Psoas muscle (tissue), 8 donors: Measurements from ENCODE around the gene AKR7A2. TPM values are rescaled to one million over a fixed set of nuclear protein-coding genes. Genes with fewer than 3 reads are reported as not detected.
A peak's percentile ranks its signal among the peaks of the same experiment; 100 is the strongest.
"Not testable (repeated sequence)": the region's sequence is repeated elsewhere in the genome, so short reads cannot be mapped to it uniquely, and the experiment has no call there.

ENCODE experiments used
- ATAC-seq, 4 donors: fragments of 200-7000 bp; cut with Tn5 transposase; one replicate each; pipeline ENCODE4 v1.9.1; 2020; ENCODE audit warnings: moderate library complexity in 3 of 4, mild to moderate bottlenecking in 2 of 4
- DNase-seq, 2 donors: peaks; one replicate each; pipeline ENCODE4 v3.0.0-alpha.2; 2020
- H3K27ac ChIP-seq: fragments of 200-600 bp; one replicate; pipeline ENCODE4 v1.8.0; 2022
- H3K27me3 ChIP-seq, 3 donors: fragments of 200-600 bp in 1 of 3; one replicate each; pipeline versions ENCODE4 v1.6.1 to v1.8.0; 2013 to 2022; ENCODE audit warnings: low read length in 2 of 3, mild to moderate bottlenecking in 2 of 3, moderate library complexity in 1 of 3; ENCODE audit not compliant: insufficient read depth in 3 of 3
- H3K36me3 ChIP-seq, 2 donors: fragments of 200-600 bp in 1 of 2; one replicate each; pipeline versions ENCODE4 v1.6.1 to v1.8.0; 2013 to 2022; ENCODE audit warnings: low read depth in 1 of 2, mild to moderate bottlenecking in 1 of 2, moderate library complexity in 1 of 2; ENCODE audit not compliant: insufficient read depth in 1 of 2
- H3K4me1 ChIP-seq: fragments of 200-600 bp; one replicate; pipeline ENCODE4 v1.8.0; 2022
- H3K4me3 ChIP-seq: fragments of 200-600 bp; one replicate; pipeline ENCODE4 v1.8.0; 2022; ENCODE audit warnings: mild to moderate bottlenecking
- H3K9me3 ChIP-seq: fragments of 200-600 bp; one replicate; pipeline ENCODE4 v1.8.0; 2022
- WGBS, 3 donors: extraction: QIAGEN DNeasy Blood & Tissue Kit; methylation state at CpG; one replicate each; pipeline versions ENCODE4 v1.1.6 to v1.1.7; 2013; 5-methylcytosine and 5-hydroxymethylcytosine counted together
- intact Hi-C, 2 donors: fragments of 100-400 bp; cut with DNase I; formaldehyde crosslinking; loops; one replicate each; pipeline versions ENCODE4 v1.11.0 to v1.14.2; 2022
- polyA plus RNA-seq, 3 donors: library from polyadenylated mRNA; stranded (reverse); fragments of 200-250 nt; gene quantifications; one replicate each; pipeline ENCODE4 v1.2.3, GENCODE V29; 2013
- total RNA-seq, 4 donors: library from RNA; stranded (reverse); fragmentation: NEBNext Ultra II Directional in 2 of 4; extraction: Animal tissue kit (Norgen Biotek cat#: 25700) in 2 of 4; gene quantifications; one replicate each; pipeline versions ENCODE4 v1.2.1 to v1.2.4, GENCODE V29; 2021 to 2023
- TF ChIP-seq, protein P1 (sequence below): fragments of 200-600 bp; IDR thresholded peaks from one replicate; pipeline ENCODE4 v1.8.0; 2022; ENCODE audit warnings: antibody characterized with exemption
- donor health status: healthy with polysubstance abuse.
- donor health status: DM: no; HTN: no; CAD: no; lungs with moderate emphysema.
- donor health status: Bipolar disorder and iron deficiency.
- donor health status: healthy.
- donor health status: DM: yes; HTN: yes; CAD: no.
- donor health status: DM: no; HTN: no; CAD: no.
- donor health status: DM: no; HTN: no; CAD: no.
- donor health status: DM: yes; HTN: yes; CAD: no.

AKR7A2 gene
- total and polyA plus RNA-seq, 7 donors = 24.6 to 52.2 (median 30.3) TPM

GRCh38 chr1:19273106-19273843 lies 38.7 kb downstream of the AKR7A2 start:
- Histone ChIP-seq H3K27me3 (peaks cover 0 to 6% (median 4%) of the 10 kb centered on the region in 3 donors), H3K9me3 (no peaks in the 10 kb centered on the region), H3K27ac (no peak overlapping the region), H3K4me1 (no peaks in the 10 kb centered on the region), H3K4me3 (peak overlapping the region; percentile 32), H3K36me3 (no peaks in the 10 kb centered on the region)
- intact Hi-C loops = no loop called here
- ATAC-seq = peak in 1 of 4 donors; percentile 23
- no peak for DNase-seq
- TF ChIP-seq, protein P1, sequence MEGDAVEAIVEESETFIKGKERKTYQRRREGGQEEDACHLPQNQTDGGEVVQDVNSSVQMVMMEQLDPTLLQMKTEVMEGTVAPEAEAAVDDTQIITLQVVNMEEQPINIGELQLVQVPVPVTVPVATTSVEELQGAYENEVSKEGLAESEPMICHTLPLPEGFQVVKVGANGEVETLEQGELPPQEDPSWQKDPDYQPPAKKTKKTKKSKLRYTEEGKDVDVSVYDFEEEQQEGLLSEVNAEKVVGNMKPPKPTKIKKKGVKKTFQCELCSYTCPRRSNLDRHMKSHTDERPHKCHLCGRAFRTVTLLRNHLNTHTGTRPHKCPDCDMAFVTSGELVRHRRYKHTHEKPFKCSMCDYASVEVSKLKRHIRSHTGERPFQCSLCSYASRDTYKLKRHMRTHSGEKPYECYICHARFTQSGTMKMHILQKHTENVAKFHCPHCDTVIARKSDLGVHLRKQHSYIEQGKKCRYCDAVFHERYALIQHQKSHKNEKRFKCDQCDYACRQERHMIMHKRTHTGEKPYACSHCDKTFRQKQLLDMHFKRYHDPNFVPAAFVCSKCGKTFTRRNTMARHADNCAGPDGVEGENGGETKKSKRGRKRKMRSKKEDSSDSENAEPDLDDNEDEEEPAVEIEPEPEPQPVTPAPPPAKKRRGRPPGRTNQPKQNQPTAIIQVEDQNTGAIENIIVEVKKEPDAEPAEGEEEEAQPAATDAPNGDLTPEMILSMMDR = no peak
- WGBS, 3 donors = 85% methylated on average over 22 of the region's 22 CpGs

DNA sequence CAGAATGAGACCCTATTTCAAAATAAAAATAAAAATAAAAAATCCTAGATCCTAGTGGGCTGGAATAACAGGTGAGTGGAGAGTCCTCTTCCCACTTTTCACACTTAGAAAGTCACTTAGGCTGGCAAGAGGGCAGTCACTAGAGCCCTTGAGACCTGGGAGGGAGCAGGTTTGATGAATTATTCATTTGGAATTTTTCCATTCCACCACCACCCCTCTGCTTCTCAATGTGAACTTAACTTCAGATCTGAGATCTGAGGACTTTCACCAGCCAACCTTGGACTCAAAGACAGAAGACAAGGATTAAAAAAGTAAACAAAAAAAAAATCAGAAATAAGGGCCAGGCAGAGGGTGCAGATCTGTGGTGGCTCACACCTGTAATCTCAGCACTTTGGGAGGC lies 39.9 kb downstream of the AKR7A2 start:
- DNase-seq (no peak), ATAC-seq (no peak)
- intact Hi-C loops = no loop called here

GRCh38 chr1:19270343-19270730 lies 41.6 kb downstream of the AKR7A2 start:
- intact Hi-C loops, H3K4me3 ChIP-seq, ATAC-seq, H3K9me3 ChIP-seq, H3K36me3 ChIP-seq, H3K27ac ChIP-seq, H3K4me1 ChIP-seq, H3K27me3 ChIP-seq, DNase-seq: not testable (repeated sequence)
- 83 to 92% (median 87%) methylated on average over 6 of the region's 6 CpGs for WGBS, 3 donors

More for the DNA sequence above, 39.9 kb downstream of the AKR7A2 start:
- Histone ChIP-seq H3K4me3 (no peak overlapping the region), H3K36me3 (no peaks in the 10 kb centered on the region), H3K9me3 (no peaks in the 10 kb centered on the region), H3K27ac (no peak overlapping the region), H3K27me3 (peaks cover 0 to 6% (median 4%) of the 10 kb centered on the region in 3 donors), H3K4me1 (no peaks in the 10 kb centered on the region)
- TF ChIP-seq, protein P1 = no peak

DNA sequence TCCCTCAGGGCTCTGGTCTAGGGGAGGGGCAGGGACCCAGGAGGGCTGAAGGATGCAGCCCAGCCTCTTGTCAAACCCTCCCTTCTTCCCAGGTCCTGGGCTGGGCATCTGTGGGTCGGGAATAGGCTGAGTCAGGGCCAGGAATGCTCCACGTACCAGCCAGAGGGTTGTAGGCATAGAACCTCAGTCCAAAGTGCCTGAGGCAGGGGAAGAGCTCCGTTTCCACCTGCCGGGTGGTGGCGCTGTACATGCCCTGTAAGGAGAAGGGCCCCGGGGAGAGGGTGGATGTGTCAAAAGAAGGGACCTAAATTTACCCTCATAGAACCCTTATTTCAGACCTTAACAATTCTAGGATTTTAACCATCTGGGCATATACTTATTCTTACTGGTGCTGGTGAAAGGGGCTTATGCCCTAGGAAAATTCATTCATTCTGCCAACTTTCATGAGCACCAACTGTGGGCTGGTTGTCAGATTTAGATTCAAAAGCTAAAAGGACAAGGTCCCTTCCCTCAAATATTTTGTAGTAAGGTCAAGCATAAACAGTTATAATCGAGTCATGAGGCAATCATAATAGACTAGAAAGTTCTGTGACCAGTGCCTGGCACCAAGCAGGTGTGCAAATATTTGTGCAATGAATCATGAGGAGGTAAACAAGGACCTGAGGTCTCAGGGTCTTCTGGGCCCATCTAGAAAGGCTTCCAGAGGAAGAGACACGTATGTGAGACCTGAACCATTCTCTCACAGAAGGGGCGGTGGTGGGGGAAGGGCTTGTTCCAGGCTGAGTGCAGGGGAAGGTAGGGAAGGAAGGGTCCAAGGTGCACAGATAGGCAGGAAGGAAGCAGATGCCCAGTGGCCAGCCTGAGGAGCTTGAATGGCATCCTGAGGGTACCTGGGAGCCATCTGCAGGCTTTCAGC lies 42.3 kb downstream of the AKR7A2 start:
- H3K4me3 ChIP-seq, H3K9me3 ChIP-seq, DNase-seq, H3K4me1 ChIP-seq, intact Hi-C loops, H3K27ac ChIP-seq, H3K36me3 ChIP-seq, ATAC-seq, H3K27me3 ChIP-seq: not testable (repeated sequence)
- 62 to 79% (median 78%) methylated on average over 7 to 9 of the region's 9 CpGs for WGBS, 3 donors

DNA sequence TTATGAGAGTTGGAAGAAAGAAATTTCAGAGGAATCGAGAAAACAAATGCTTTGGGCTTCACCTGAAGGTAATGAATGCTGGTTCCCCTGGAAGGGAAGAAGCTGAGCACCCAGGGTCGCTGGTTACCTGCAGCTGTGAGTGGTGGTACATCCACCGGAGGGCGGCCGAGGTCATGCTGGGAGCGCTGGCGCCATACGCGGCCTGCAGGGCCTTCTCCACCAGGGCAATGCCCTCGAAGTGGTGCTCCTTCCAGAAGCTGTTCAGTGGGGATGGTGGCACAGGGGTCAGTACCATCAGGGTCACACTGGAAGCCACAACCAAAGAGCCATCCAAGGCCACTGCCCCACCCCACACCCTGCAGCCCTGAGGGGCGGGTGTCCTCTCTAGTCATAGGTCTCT lies 43.5 kb downstream of the AKR7A2 start:
- Histone ChIP-seq H3K9me3 (no peaks in the 10 kb centered on the region), H3K27ac (no peak overlapping the region), H3K4me1 (no peaks in the 10 kb centered on the region), H3K36me3 (no peaks in the 10 kb centered on the region), H3K4me3 (no peak overlapping the region), H3K27me3 (no peaks in the 10 kb centered on the region)
- ATAC-seq (no peak), DNase-seq (no peak)
- WGBS, 3 donors = 85 to 91% (median 88%) methylated on average over 11 of the region's 11 CpGs
- TF ChIP-seq, protein P1 = no peak
- intact Hi-C loops = no loop called here
